PC-3 (cell line): ENCODE data around the gene DOCK4.
"Not testable (repeated sequence)": the region's sequence is repeated elsewhere in the genome, so short reads cannot be mapped to it uniquely, and the experiment has no call there.

ENCODE experiments used
- EZH2 ChIP-seq: fragments of 300-600 bp; sonication (generic); IDR thresholded peaks from one replicate; pipeline ENCODE4 v1.6.1; 2017; ENCODE audit warnings: antibody characterized with exemption, mild to moderate bottlenecking, low read length; ENCODE audit not compliant: unreplicated experiment
- EZH2phosphoT487 ChIP-seq: fragments of 300-600 bp; sonication (generic); IDR thresholded peaks from 2 replicates; pipeline ENCODE4 v1.6.1; 2018; ENCODE audit warnings: mild to moderate bottlenecking, antibody characterized with exemption, low read length, borderline replicate concordance
- TF ChIP-seq, protein P1 (sequence below): fragments of 300-600 bp; sonication (generic); conservative IDR thresholded peaks from 2 replicates; pipeline ENCODE4 v1.5.1; 2017; ENCODE audit warnings: antibody characterized with exemption, low read depth, mild to moderate bottlenecking, low read length

DNA sequence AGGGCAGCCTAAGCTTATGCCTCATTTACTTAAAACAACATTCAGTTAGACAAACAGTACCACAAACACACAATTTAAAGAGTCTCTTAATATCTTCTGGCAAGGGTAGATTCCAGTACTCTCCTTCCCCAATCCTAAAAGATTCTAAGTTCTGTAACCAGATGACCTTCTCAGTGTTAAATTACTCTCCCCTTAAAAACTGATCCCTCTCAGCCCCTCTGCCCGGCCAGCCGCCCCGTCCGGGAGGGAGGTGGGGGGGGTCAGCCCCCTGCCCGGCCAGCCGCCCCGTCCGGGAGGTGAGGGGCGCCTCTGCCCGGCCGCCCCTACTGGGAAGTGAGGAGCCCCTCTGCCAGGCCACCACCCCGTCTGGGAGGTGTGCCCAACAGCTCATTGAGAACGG lies 78.2 kb downstream of the DOCK4 start:
- not testable (repeated sequence) for TF ChIP-seq EZH2, EZH2phosphoT487
- TF ChIP-seq, protein P1, sequence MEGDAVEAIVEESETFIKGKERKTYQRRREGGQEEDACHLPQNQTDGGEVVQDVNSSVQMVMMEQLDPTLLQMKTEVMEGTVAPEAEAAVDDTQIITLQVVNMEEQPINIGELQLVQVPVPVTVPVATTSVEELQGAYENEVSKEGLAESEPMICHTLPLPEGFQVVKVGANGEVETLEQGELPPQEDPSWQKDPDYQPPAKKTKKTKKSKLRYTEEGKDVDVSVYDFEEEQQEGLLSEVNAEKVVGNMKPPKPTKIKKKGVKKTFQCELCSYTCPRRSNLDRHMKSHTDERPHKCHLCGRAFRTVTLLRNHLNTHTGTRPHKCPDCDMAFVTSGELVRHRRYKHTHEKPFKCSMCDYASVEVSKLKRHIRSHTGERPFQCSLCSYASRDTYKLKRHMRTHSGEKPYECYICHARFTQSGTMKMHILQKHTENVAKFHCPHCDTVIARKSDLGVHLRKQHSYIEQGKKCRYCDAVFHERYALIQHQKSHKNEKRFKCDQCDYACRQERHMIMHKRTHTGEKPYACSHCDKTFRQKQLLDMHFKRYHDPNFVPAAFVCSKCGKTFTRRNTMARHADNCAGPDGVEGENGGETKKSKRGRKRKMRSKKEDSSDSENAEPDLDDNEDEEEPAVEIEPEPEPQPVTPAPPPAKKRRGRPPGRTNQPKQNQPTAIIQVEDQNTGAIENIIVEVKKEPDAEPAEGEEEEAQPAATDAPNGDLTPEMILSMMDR: not testable (repeated sequence)
